Endothelial cell of umbilical vein (primary cell): ENCODE results near the gene TTYH3. TPM values are rescaled to one million over a fixed set of nuclear protein-coding genes. Genes with fewer than 3 reads are reported as not detected.

Source experiments
- BruUV-seq: library from RNA; stranded (reverse); fragments of 400-500 nt; replicated peaks from 2 replicates; lab custom pipeline; 2021; lab: Mats Ljungman, UMichigan
- CTCF ChIA-PET: fragments of 300-600, 350-600 bp; sonication (Branson Sonifier 250); formaldehyde crosslinking; loops from one replicate; lab custom pipeline; 2021; ENCODE audit warnings: antibody characterized with exemption, inconsistent platforms; lab: Charles Lee
- POLR2A ChIA-PET: fragments of 300-600, 350-600 bp; sonication (Branson Sonifier 250); formaldehyde crosslinking; loops from one replicate; lab custom pipeline; 2021; ENCODE audit warnings: antibody characterized with exemption, inconsistent platforms; lab: Charles Lee
- DNase-seq: peaks from one replicate; pipeline ENCODE4 v3.0.0-alpha.2; 2011; ENCODE audit warnings: low read depth, low spot score
- FAIRE-seq: peaks from 2 replicates; lab custom pipeline; 2011; peaks lifted over from hg19 to GRCh38; lab: Jason Lieb, UNC
- H2AFZ ChIP-seq: 2 replicates; pipeline ENCODE4 v1.6.0; 2012; ENCODE audit warnings: low read depth, low read length, control low read depth, inconsistent platforms
- H3K27ac ChIP-seq: 2 replicates; pipeline ENCODE4 v1.5.1; 2011; ENCODE audit warnings: low read depth, mild to moderate bottlenecking, control low read depth, low read length, moderate library complexity; ENCODE audit not compliant: insufficient read depth
- H3K27me3 ChIP-seq, 2 experiments: 2 replicates each; pipeline versions ENCODE4 v1.6.0 to v1.6.1; 2011; ENCODE audit warnings: low read length in 2 of 2, mixed read lengths in 1 of 2; ENCODE audit not compliant: control insufficient read depth in 2 of 2, insufficient read depth in 2 of 2
- H3K36me3 ChIP-seq, 2 experiments: 2 replicates in 1 of 2; 3 replicates in 1 of 2; pipeline ENCODE4 v1.5.1; 2011; ENCODE audit warnings: low read length in 2 of 2, mild to moderate bottlenecking in 1 of 2, moderate library complexity in 1 of 2; ENCODE audit not compliant: control insufficient read depth in 2 of 2, insufficient read depth in 2 of 2; ENCODE audit errors: extremely low read depth in 1 of 2
- H3K4me1 ChIP-seq: 3 replicates; pipeline ENCODE4 v1.5.1; 2011; ENCODE audit warnings: mild to moderate bottlenecking, low read length; ENCODE audit not compliant: control insufficient read depth, insufficient read depth; ENCODE audit errors: extremely low read depth
- H3K4me2 ChIP-seq: 2 replicates; pipeline ENCODE4 v1.6.1; 2011; ENCODE audit warnings: low read length, control low read depth, mixed read lengths; ENCODE audit not compliant: insufficient read depth
- H3K4me3 ChIP-seq, 3 experiments: fragments of 200-600 bp in 1 of 3; sonication (generic), shearing (Covaris generic) in 1 of 3; replicated peaks in 1 of 3; 2 replicates each; pipeline ENCODE4 v1.5.1; 2011 to 2016; ENCODE audit warnings: control low read depth in 3 of 3, low read length in 3 of 3, mild to moderate bottlenecking in 2 of 3, inconsistent platforms in 1 of 3, low read depth in 1 of 3, moderate library complexity in 1 of 3; ENCODE audit not compliant: insufficient read depth in 1 of 3
- H3K79me2 ChIP-seq: 2 replicates; pipeline ENCODE4 v1.6.0; 2012; ENCODE audit warnings: low read length, inconsistent platforms; ENCODE audit not compliant: control insufficient read depth, insufficient read depth
- H3K9ac ChIP-seq: replicated peaks from 2 replicates; pipeline ENCODE3; 2011; ENCODE audit warnings: low read length, control low read depth; ENCODE audit not compliant: insufficient read depth; ENCODE audit errors: extremely low read depth
- H3K9me1 ChIP-seq: replicated peaks from 3 replicates; pipeline ENCODE4 v1.6.0; 2011; ENCODE audit warnings: mild to moderate bottlenecking, low read length; ENCODE audit not compliant: control insufficient read depth, insufficient read depth; ENCODE audit errors: extremely low read depth
- H3K9me3 ChIP-seq: replicated peaks from 2 replicates; pipeline ENCODE4 v1.5.1; 2012; ENCODE audit warnings: low read length, inconsistent platforms; ENCODE audit not compliant: control insufficient read depth, insufficient read depth
- H4K20me1 ChIP-seq: replicated peaks from 2 replicates; pipeline ENCODE3; 2011; ENCODE audit warnings: mild to moderate bottlenecking, low read length; ENCODE audit not compliant: control insufficient read depth, insufficient read depth; ENCODE audit errors: extremely low read depth
- EZH2 ChIP-seq: IDR thresholded peaks from 2 replicates; pipeline ENCODE4 v1.6.1; 2012; ENCODE audit warnings: borderline replicate concordance, low read depth, mild to moderate bottlenecking, moderate library complexity, low read length, inconsistent platforms; ENCODE audit not compliant: severe bottlenecking
- FOS ChIP-seq: IDR thresholded peaks from 2 replicates; pipeline ENCODE4 v1.6.1; 2011; ENCODE audit warnings: mild to moderate bottlenecking, low read length, moderate library complexity, borderline replicate concordance; ENCODE audit not compliant: insufficient read depth
- GATA2 ChIP-seq: IDR thresholded peaks from 2 replicates; pipeline ENCODE4 v1.7.0; 2011; ENCODE audit warnings: low read depth, mild to moderate bottlenecking, moderate library complexity, mixed read lengths, low read length; ENCODE audit not compliant: insufficient read length, insufficient read depth
- JUN ChIP-seq: IDR thresholded peaks from 2 replicates; pipeline ENCODE4 v1.6.1; 2011; ENCODE audit warnings: borderline replicate concordance, low read depth; ENCODE audit not compliant: insufficient read length, insufficient read depth
- MAX ChIP-seq: IDR thresholded peaks from 2 replicates; pipeline ENCODE4 v1.6.1; 2011; ENCODE audit not compliant: insufficient read depth, insufficient read length
- POLR2A ChIP-seq: IDR thresholded peaks from 2 replicates; pipeline ENCODE4 v1.6.1; 2012; ENCODE audit warnings: low read depth, mild to moderate bottlenecking, control low read depth, low read length
- POLR2AphosphoS5 ChIP-seq: IDR thresholded peaks from 2 replicates; pipeline ENCODE4 v1.6.1; 2012; ENCODE audit warnings: low read depth, mild to moderate bottlenecking, control low read depth, low read length, moderate library complexity; ENCODE audit not compliant: insufficient read depth
- dilution Hi-C: fragments of 300-500 bp; cut with MboI; formaldehyde crosslinking; loops from one replicate; pipeline ENCODE4 v1.15.0; 2019; ENCODE audit warnings: low sequenced_read_pairs; ENCODE audit not compliant: extremely low pct_ligation_motif_present
- intact Hi-C: fragments of 100-400 bp; cut with micrococcal nuclease; formaldehyde crosslinking; loops from one replicate; pipeline ENCODE4 v1.10.0; 2022
- polyA plus RNA-seq, 4 experiments: library from polyadenylated mRNA; depleted of rRNA in 3 of 4; stranded (reverse) in 3 of 4; unstranded in 1 of 4; fragments of >200 nt; gene quantifications; 2 replicates each; pipeline versions ENCODE4 v1.2.1 to v1.2.3, GENCODE V29; 2011 to 2012; ENCODE audit warnings: missing spikeins in 1 of 4
- total RNA-seq: library from RNA; stranded (reverse); gene quantifications from 2 replicates; pipeline ENCODE4 v1.2.3, GENCODE V29; 2021

TTYH3 gene
- total and polyA plus RNA-seq, 2 donors (not counting 3 experiments of a cell fraction or from before 2014, with no cell fraction given), result 143 to 280 TPM

GRCh38 chr7:2613931-2614600 is 17.7 kb upstream of the TTYH3 start:
- Histone ChIP-seq H2AFZ (no peak overlapping the region), H3K27me3 (no peaks in the 10 kb centered on the region), H3K4me3 (no peak overlapping the region), H3K79me2 (no peaks in the 10 kb centered on the region), H3K9ac (no peak overlapping the region), H3K9me1 (no peaks in the 10 kb centered on the region), H4K20me1 (no peaks in the 10 kb centered on the region), H3K4me1 (no peaks in the 10 kb centered on the region), H3K36me3 (no peaks in the 10 kb centered on the region), H3K4me2 (no peak overlapping the region), H3K27ac (no peak overlapping the region), H3K9me3 (no peaks in the 10 kb centered on the region)
- BruUV-seq, result TSS peak; percentile 34
- FAIRE-seq (no peak), DNase-seq (no peak)
- dilution Hi-C loops, result no loop called here
- POLR2A ChIA-PET, result no interaction called here
- intact Hi-C loops, result no loop called here
- CTCF ChIA-PET, result interaction anchor here (1.0 to 1.7 kb wide), 4 partner anchors 8 to 67 kb away, joined by 3 to 5 read pairs (median 4); no protein-coding TSS in a partner anchor
- TF ChIP-seq EZH2 (no peak), MAX (no peak), JUN (no peak), FOS (no peak), POLR2A (no peak)

- intact Hi-C loops, result no loop called here
- no peak for DNase-seq
- ChIA-PET CTCF (interaction anchor here (1.5 kb wide), 2 partner anchors 9 to 66 kb away, joined by 4 to 5 read pairs; no protein-coding TSS in a partner anchor), POLR2A (interaction anchor here (0.6 kb wide), 1 partner anchor 34 kb away, joined by 3 read pairs; no protein-coding TSS in a partner anchor)
- Histone ChIP-seq H3K27me3 (no peaks in the 10 kb centered on the region), H3K9me1 (no peaks in the 10 kb centered on the region), H3K79me2 (no peaks in the 10 kb centered on the region), H4K20me1 (no peaks in the 10 kb centered on the region), H3K4me1 (no peaks in the 10 kb centered on the region), H3K4me2 (no peak overlapping the region), H3K9me3 (no peaks in the 10 kb centered on the region), H3K4me3 (no peak overlapping the region), H2AFZ (no peak overlapping the region), H3K9ac (no peak overlapping the region), H3K36me3 (no peaks in the 10 kb centered on the region), H3K27ac (no peak overlapping the region)
- TF ChIP-seq POLR2A (no peak), POLR2AphosphoS5 (no peak), GATA2 (no peak)
- peak; percentile 67 for FAIRE-seq
- no TSS peak for BruUV-seq
- dilution Hi-C loops, result no loop called here
Observed at GRCh38 chr7:2614631-2615330, 17.0 kb upstream of the TTYH3 start.
